Smooth muscle cell (in vitro differentiated cells): ENCODE results near the gene SCD. TPM values are rescaled to one million over a fixed set of nuclear protein-coding genes. Genes with fewer than 3 reads are reported as not detected.

ENCODE experiments used
- DNase-seq: peaks from one replicate; lab custom pipeline; 2025; ENCODE audit not compliant: unreplicated experiment; lab: John Stamatoyannopoulos, UW
- H2AFZ ChIP-seq: fragments of 200-600 bp; sonication (generic); 2 replicates; pipeline ENCODE4 v1.6.0; 2016; ENCODE audit warnings: antibody characterized with exemption, low read depth, mild to moderate bottlenecking
- H3F3A ChIP-seq: fragments of 200-600 bp; sonication (generic); 2 replicates; pipeline ENCODE4 v1.6.0; 2017; ENCODE audit warnings: antibody characterized with exemption, low read depth
- H3K27ac ChIP-seq: fragments of 200-600 bp; sonication (generic); 2 replicates; pipeline ENCODE4 v1.5.1; 2016; ENCODE audit warnings: low read depth, mild to moderate bottlenecking
- H3K27me3 ChIP-seq: fragments of 200-600 bp; sonication (generic); 2 replicates; pipeline ENCODE4 v1.6.1; 2016; ENCODE audit warnings: low read depth, mild to moderate bottlenecking
- H3K36me3 ChIP-seq: fragments of 200-600 bp; sonication (generic); 2 replicates; pipeline ENCODE4 v1.5.1; 2016; ENCODE audit warnings: low read depth
- H3K4me1 ChIP-seq: fragments of 200-600 bp; sonication (generic); 2 replicates; pipeline ENCODE4 v1.5.1; 2016; ENCODE audit warnings: low read depth
- H3K4me2 ChIP-seq: fragments of 200-600 bp; sonication (generic); 2 replicates; pipeline ENCODE4 v1.6.0; 2016; ENCODE audit warnings: mild to moderate bottlenecking
- H3K4me3 ChIP-seq: fragments of 200-600 bp; sonication (generic); 2 replicates; pipeline ENCODE4 v1.5.1; 2016; ENCODE audit warnings: mild to moderate bottlenecking
- H3K79me2 ChIP-seq: fragments of 200-600 bp; sonication (generic); 2 replicates; pipeline ENCODE4 v1.6.0; 2016; ENCODE audit warnings: low read depth, mild to moderate bottlenecking
- H3K9ac ChIP-seq: fragments of 200-600 bp; sonication (generic); 2 replicates; pipeline ENCODE4 v1.6.0; 2016; ENCODE audit warnings: low read depth
- H3K9me3 ChIP-seq: fragments of 200-600 bp; sonication (generic); replicated peaks from 2 replicates; pipeline ENCODE4 v1.5.1; 2016; ENCODE audit warnings: low read depth
- H4K20me1 ChIP-seq: fragments of 200-600 bp; sonication (generic); 2 replicates; pipeline ENCODE4 v1.6.0; 2016; ENCODE audit warnings: low read depth
- CTCF ChIP-seq: fragments of 200-600 bp; sonication (generic); IDR thresholded peaks from 2 replicates; pipeline ENCODE4 v1.5.1; 2017; ENCODE audit warnings: borderline replicate concordance, mild to moderate bottlenecking, antibody characterized with exemption; ENCODE audit not compliant: insufficient read depth, poor library complexity, severe bottlenecking
- WGBS: methylation state at CpG from one replicate; pipeline ENCODE4 v1.1.7; 2016; ENCODE audit warnings: low lambda C conversion rate; 5-methylcytosine and 5-hydroxymethylcytosine counted together
- polyA plus RNA-seq: library from polyadenylated mRNA; unstranded; fragments of >200 nt; fragmentation: Nextera tagmentation; extraction: Ambion mirVana; gene quantifications from 2 replicates; pipeline ENCODE4 v1.2.1, GENCODE V29; 2016
- total RNA-seq: library from RNA; depleted of rRNA; stranded (reverse); fragments of >200 nt; gene quantifications from 2 replicates; pipeline ENCODE4 v1.2.3, GENCODE V29; 2014

SCD gene
- total and polyA plus RNA-seq, 2 experiments from 2014 or later, result 183 to 306 TPM

GRCh38 chr10:100353770-100354485, 6.9 kb downstream of the SCD start:
- Histone ChIP-seq H3K27ac (no peak overlapping the region), H3K9ac (no peak overlapping the region), H3K4me2 (peak overlapping the region; percentile 20), H3K79me2 (peaks cover 67% of the 10 kb centered on the region), H3K9me3 (no peaks in the 10 kb centered on the region), H3K36me3 (peaks cover 22% of the 10 kb centered on the region), H3K27me3 (no peaks in the 10 kb centered on the region), H3F3A (peaks cover 63% of the 10 kb centered on the region), H4K20me1 (peaks cover 96% of the 10 kb centered on the region), H3K4me3 (no peak overlapping the region), H2AFZ (no peak overlapping the region), H3K4me1 (peaks cover 24% of the 10 kb centered on the region)
- WGBS, result 88% methylated on average over 6 of the region's 6 CpGs
- no peak for TF ChIP-seq CTCF
- DNase-seq, result no peak

GRCh38 chr10:100355086-100355485, 8.1 kb downstream of the SCD start:
- no peak for TF ChIP-seq CTCF
- H3K79me2 ChIP-seq, result peaks cover 55% of the 10 kb centered on the region
- peaks cover 12% of the 10 kb centered on the region for H3K4me1 ChIP-seq
- H3K36me3 ChIP-seq, result peaks cover 22% of the 10 kb centered on the region
- peaks cover 75% of the 10 kb centered on the region for H3F3A ChIP-seq
- 88% methylated on average over 4 of the region's 4 CpGs for WGBS
- H3K9me3 ChIP-seq, result no peaks in the 10 kb centered on the region
- no peak overlapping the region for H3K9ac ChIP-seq
- no peak for DNase-seq
- no peak overlapping the region for H3K4me3 ChIP-seq
- H3K27ac ChIP-seq, result peak overlapping the region; percentile 16
- H3K27me3 ChIP-seq, result no peaks in the 10 kb centered on the region
- no peak overlapping the region for H2AFZ ChIP-seq
- no peak overlapping the region for H3K4me2 ChIP-seq
- peaks cover 96% of the 10 kb centered on the region for H4K20me1 ChIP-seq

- no peak overlapping the region for H3K4me3 ChIP-seq
- no peak overlapping the region for H2AFZ ChIP-seq
- H3K9ac ChIP-seq, result no peak overlapping the region
- no peak for TF ChIP-seq CTCF
- H3K79me2 ChIP-seq, result peaks cover 42% of the 10 kb centered on the region
- H3K9me3 ChIP-seq, result no peaks in the 10 kb centered on the region
- no peaks in the 10 kb centered on the region for H3K27me3 ChIP-seq
- DNase-seq, result no peak
- WGBS, result 76% methylated on average over 14 of the region's 14 CpGs
- H4K20me1 ChIP-seq, result peaks cover 96% of the 10 kb centered on the region
- peaks cover 81% of the 10 kb centered on the region for H3F3A ChIP-seq
- H3K27ac ChIP-seq, result peak overlapping the region; percentile 35
- peaks cover 1% of the 10 kb centered on the region for H3K4me1 ChIP-seq
- peaks cover 22% of the 10 kb centered on the region for H3K36me3 ChIP-seq
- H3K4me2 ChIP-seq, result peak overlapping the region; percentile 43
Observed at GRCh38 chr10:100356067-100357017, 9.3 kb downstream of the SCD start.
